Gastroesophageal sphincter (tissue), 4 donors: ENCODE results near the gene WDR33. TPM values are rescaled to one million over a fixed set of nuclear protein-coding genes. Genes with fewer than 3 reads are reported as not detected.
A peak's percentile ranks its signal among the peaks of the same experiment; 100 is the strongest.

Experiments
- ATAC-seq: fragments of 150-250 bp; one replicate; pipeline ENCODE4 v1.9.1; 2016; ENCODE audit warnings: mild to moderate bottlenecking, moderate library complexity
- H3K27ac ChIP-seq, 4 donors: fragments of 200-600 bp; sonication (generic) in 3 of 4; 1 replicate in 3 of 4; 2 replicates in 1 of 4; pipeline ENCODE4 v1.5.1; 2016 to 2019
- H3K27me3 ChIP-seq: fragments of 200-600 bp; sonication (generic); one replicate; pipeline ENCODE4 v1.5.1; 2019
- H3K36me3 ChIP-seq, 2 donors: fragments of 200-600 bp; sonication (generic); one replicate each; pipeline ENCODE4 v1.5.1; 2019; ENCODE audit warnings: control low read depth in 1 of 2
- H3K4me1 ChIP-seq, 3 donors: fragments of 200-600 bp; sonication (generic); 1 replicate in 2 of 3; 2 replicates in 1 of 3; pipeline ENCODE4 v1.5.1; 2016 to 2019; ENCODE audit warnings: control low read depth in 2 of 3
- H3K4me3 ChIP-seq, 2 donors: fragments of 200-600 bp; sonication (generic); one replicate each; pipeline ENCODE4 v1.5.1; 2019; ENCODE audit warnings: mild to moderate bottlenecking in 1 of 2, moderate library complexity in 1 of 2
- H3K9me3 ChIP-seq, 3 donors: fragments of 200-600 bp; sonication (generic); one replicate each; pipeline ENCODE4 v1.5.1; 2017 to 2019; ENCODE audit warnings: control low read depth in 2 of 3
- CTCF ChIP-seq, 4 experiments: fragments of 200-600 bp in 2 of 4; fragments of 450-650 bp in 2 of 4; sonication (generic) in 1 of 4; IDR thresholded peaks; one replicate each; pipeline ENCODE4 v1.5.1; 2017 to 2019; ENCODE audit warnings: antibody characterized with exemption in 4 of 4, mild to moderate bottlenecking in 2 of 4, moderate library complexity in 2 of 4
- EP300 ChIP-seq: sonication (generic); formaldehyde crosslinking; IDR thresholded peaks from one replicate; pipeline ENCODE4 v1.6.1; 2017; ENCODE audit warnings: antibody characterized with exemption, mild to moderate bottlenecking
- POLR2A ChIP-seq, 2 donors: fragments of 450-650 bp; IDR thresholded peaks; one replicate each; pipeline ENCODE4 v1.6.1; 2017; ENCODE audit warnings: antibody characterized with exemption in 2 of 2, mild to moderate bottlenecking in 2 of 2, moderate library complexity in 1 of 2
- POLR2AphosphoS5 ChIP-seq: sonication (generic); formaldehyde crosslinking; IDR thresholded peaks from one replicate; pipeline ENCODE4 v1.6.1; 2017; ENCODE audit warnings: antibody characterized with exemption
- WGBS, 2 donors: methylation state at CpG; one replicate each; pipeline ENCODE4 v1.1.5; 2018; ENCODE audit warnings: low coverage in 1 of 2; 5-methylcytosine and 5-hydroxymethylcytosine counted together
- total RNA-seq, 4 donors: library from RNA; depleted of rRNA; stranded (reverse); fragments of >200 nt; gene quantifications; one replicate each; pipeline ENCODE4 v1.1.0, GENCODE V29; 2016

Gene WDR33
- total RNA-seq, 4 donors from 2014 or later, result 34.9 to 64.6 (median 43.2) TPM

GRCh38 chr2:127679680-127680361, 131.2 kb downstream of the WDR33 start:
- Histone ChIP-seq H3K27me3 (no peaks in the 10 kb centered on the region), H3K27ac (peak overlapping the region in 1 of 4 donors; percentile 21), H3K4me1 (peaks cover 0 to 85% (median 24%) of the 10 kb centered on the region in 3 donors), H3K4me3 (no peak overlapping the region), H3K36me3 (no peaks in the 10 kb centered on the region), H3K9me3 (no peaks in the 10 kb centered on the region)
- WGBS, 2 donors, result 67 to 77% methylated on average over 1 to 3 of the region's 15 CpGs
- no peak for TF ChIP-seq CTCF (IDR thresholded peaks at IDR 0.05)
- no peak for TF ChIP-seq POLR2AphosphoS5
- no peak for TF ChIP-seq POLR2A (IDR thresholded peaks at IDR 0.05)
- TF ChIP-seq EP300, result no peak
- no peak for ATAC-seq

- TF ChIP-seq POLR2A (IDR thresholded peaks at IDR 0.05) (no peak), EP300 (no peak), CTCF (IDR thresholded peaks at IDR 0.05) (no peak), POLR2AphosphoS5 (no peak)
- ATAC-seq, result no peak
- no peak overlapping the region for H3K27ac ChIP-seq
- no peaks in the 10 kb centered on the region for H3K36me3 ChIP-seq
- no peaks in the 10 kb centered on the region for H3K9me3 ChIP-seq
- no peak overlapping the region for H3K4me3 ChIP-seq
- 76% methylated on average over 4 of the region's 6 CpGs; no CpG with 5 or more reads in 1 of the 2 donors for WGBS, 2 donors
- H3K27me3 ChIP-seq, result no peaks in the 10 kb centered on the region
- peaks cover 0 to 79% (median 23%) of the 10 kb centered on the region in 3 donors for H3K4me1 ChIP-seq
Measured at GRCh38 chr2:127678991-127679390, 132.0 kb downstream of the WDR33 start.

GRCh38 chr2:127678531-127678930, 132.4 kb downstream of the WDR33 start:
- 86 to 87% methylated on average over 4 to 8 of the region's 10 CpGs for WGBS, 2 donors
- no peaks in the 10 kb centered on the region for H3K36me3 ChIP-seq
- H3K4me3 ChIP-seq, result no peak overlapping the region
- H3K27ac ChIP-seq, result no peak overlapping the region
- peaks cover 0 to 79% (median 19%) of the 10 kb centered on the region in 3 donors for H3K4me1 ChIP-seq
- TF ChIP-seq EP300 (no peak), POLR2A (IDR thresholded peaks at IDR 0.05) (no peak), CTCF (IDR thresholded peaks at IDR 0.05) (no peak), POLR2AphosphoS5 (no peak)
- ATAC-seq, result no peak
- no peaks in the 10 kb centered on the region for H3K27me3 ChIP-seq
- no peaks in the 10 kb centered on the region for H3K9me3 ChIP-seq

GRCh38 chr2:127676906-127677305, 134.1 kb downstream of the WDR33 start:
- Histone ChIP-seq H3K36me3 (no peaks in the 10 kb centered on the region), H3K27ac (peak overlapping the region in 3 of 4 donors; percentile 98 to 99 (median 98)), H3K4me3 (no peak overlapping the region), H3K4me1 (peaks cover 0 to 79% (median 21%) of the 10 kb centered on the region in 3 donors), H3K27me3 (no peaks in the 10 kb centered on the region), H3K9me3 (no peaks in the 10 kb centered on the region)
- WGBS, 2 donors, result 61 to 67% methylated on average over 1 to 2 of the region's 2 CpGs
- no peak for ATAC-seq
- no peak for TF ChIP-seq CTCF (IDR thresholded peaks at IDR 0.05)
- peak; percentile 11 for TF ChIP-seq POLR2AphosphoS5
- TF ChIP-seq POLR2A (IDR thresholded peaks at IDR 0.05), result no peak
- no peak for TF ChIP-seq EP300
